Measurements from ENCODE around the gene ZDHHC14.

Gene ZDHHC14

GRCh38 chr6:157667211-157668008, 286.4 kb downstream of the ZDHHC14 start:
- peak; percentile 58 for DNase-seq (ENCODE audit: extremely low spot score, insufficient read length, low read depth)
- FAIRE-seq: peak; percentile 86

- DNase-seq (ENCODE audit: extremely low spot score, insufficient read length, low read depth) (no peak), FAIRE-seq (no peak)
Measured at GRCh38 chr6:157668009-157668401, 287.0 kb downstream of the ZDHHC14 start.

- DNase-seq (ENCODE audit: extremely low spot score, insufficient read length, low read depth): no peak
- FAIRE-seq: no peak
Measured at GRCh38 chr6:157668713-157669112, 287.7 kb downstream of the ZDHHC14 start.

- no peak for FAIRE-seq
- DNase-seq (ENCODE audit: extremely low spot score, insufficient read length, low read depth): no peak
Measured at GRCh38 chr6:157669323-157669722, 288.3 kb downstream of the ZDHHC14 start.

GRCh38 chr6:157669747-157670216, 288.8 kb downstream of the ZDHHC14 start:
- FAIRE-seq (no peak), DNase-seq (ENCODE audit: extremely low spot score, insufficient read length, low read depth) (no peak)

- DNase-seq (ENCODE audit: extremely low spot score, insufficient read length, low read depth) (no peak), FAIRE-seq (no peak)
Measured at GRCh38 chr6:157670466-157671186, 289.6 kb downstream of the ZDHHC14 start.

GRCh38 chr6:157672726-157673412, 291.9 kb downstream of the ZDHHC14 start:
- DNase-seq (ENCODE audit: extremely low spot score, insufficient read length, low read depth) (no peak), FAIRE-seq (no peak)

GRCh38 chr6:157673596-157673995, 292.6 kb downstream of the ZDHHC14 start:
- DNase-seq (ENCODE audit: extremely low spot score, insufficient read length, low read depth) (no peak), FAIRE-seq (no peak)

- no peak for DNase-seq (ENCODE audit: extremely low spot score, insufficient read length, low read depth)
- no peak for FAIRE-seq
Measured at GRCh38 chr6:157674061-157674460, 293.1 kb downstream of the ZDHHC14 start.

- FAIRE-seq (no peak), DNase-seq (ENCODE audit: extremely low spot score, insufficient read length, low read depth) (no peak)
Measured at GRCh38 chr6:157675831-157676230, 294.8 kb downstream of the ZDHHC14 start.

- FAIRE-seq (no peak), DNase-seq (ENCODE audit: extremely low spot score, insufficient read length, low read depth) (no peak)
Measured at GRCh38 chr6:157676241-157676640, 295.3 kb downstream of the ZDHHC14 start.

- FAIRE-seq (no peak), DNase-seq (ENCODE audit: extremely low spot score, insufficient read length, low read depth) (no peak)
Measured at GRCh38 chr6:157677235-157677634, 296.2 kb downstream of the ZDHHC14 start.

- FAIRE-seq (no peak), DNase-seq (ENCODE audit: extremely low spot score, insufficient read length, low read depth) (no peak)
Measured at GRCh38 chr6:157679605-157680580, 298.9 kb downstream of the ZDHHC14 start.

- no peak for DNase-seq (ENCODE audit: extremely low spot score, insufficient read length, low read depth)
Measured at GRCh38 chr6:157681041-157681650, 300.2 kb downstream of the ZDHHC14 start.

GRCh38 chr6:157682856-157683481, 302.0 kb downstream of the ZDHHC14 start:
- no peak for FAIRE-seq
- no peak for DNase-seq (ENCODE audit: extremely low spot score, insufficient read length, low read depth)

More at GRCh38 chr6:157681041-157681650, 300.2 kb downstream of the ZDHHC14 start:
- no peak for FAIRE-seq

GRCh38 chr6:157683707-157684106, 302.7 kb downstream of the ZDHHC14 start:
- DNase-seq (ENCODE audit: extremely low spot score, insufficient read length, low read depth) (no peak), FAIRE-seq (no peak)

GRCh38 chr6:157684620-157685299, 303.8 kb downstream of the ZDHHC14 start:
- FAIRE-seq (no peak), DNase-seq (ENCODE audit: extremely low spot score, insufficient read length, low read depth) (no peak)

GRCh38 chr6:157685596-157686280, 304.7 kb downstream of the ZDHHC14 start:
- FAIRE-seq (no peak), DNase-seq (ENCODE audit: extremely low spot score, insufficient read length, low read depth) (no peak)

Measured in GM18507 (cell line).